HepG2 (cell line): ENCODE measurements around the gene TEAD1. TPM values are rescaled to one million over a fixed set of nuclear protein-coding genes. Genes with fewer than 3 reads are reported as not detected.
A peak's percentile ranks its signal among the peaks of the same experiment; 100 is the strongest.

Experiments
- HOXA9 ChIP-seq: sonication (generic); formaldehyde crosslinking; IDR thresholded peaks from 2 replicates; pipeline ENCODE4 v1.8.1; 2022; ENCODE audit warnings: missing genetic modification reagents, mild to moderate bottlenecking, moderate library complexity, borderline replicate concordance
- RFX3 ChIP-seq: IDR thresholded peaks from 2 replicates; pipeline ENCODE4 v1.6.1; 2016; ENCODE audit warnings: missing biosample characterization, missing genetic modification reagents
- SOX13 ChIP-seq, 3 experiments: fragments of 450-650 bp in 1 of 3; sonication (generic) in 1 of 3; formaldehyde crosslinking in 1 of 3; IDR thresholded peaks in 2 of 3; conservative IDR thresholded peaks in 1 of 3; 2 replicates each; pipeline versions ENCODE4 v1.5.0 to v1.6.1; 2016 to 2020; ENCODE audit warnings: antibody characterized with exemption in 1 of 3, mild to moderate bottlenecking in 1 of 3, missing compliant biosample characterization in 1 of 3, missing genetic modification reagents in 1 of 3, moderate library complexity in 1 of 3
- YEATS2 ChIP-seq: sonication (generic); formaldehyde crosslinking; IDR thresholded peaks from 2 replicates; pipeline ENCODE4 v1.4.0; 2020; ENCODE audit warnings: missing genetic modification reagents, borderline replicate concordance
- ZFP1 ChIP-seq: IDR thresholded peaks from 2 replicates; pipeline ENCODE4 v1.6.1; 2016
- ZNF296 ChIP-seq: sonication (generic); formaldehyde crosslinking; conservative IDR thresholded peaks from 2 replicates; pipeline ENCODE4 v1.5.0; 2020; ENCODE audit warnings: mild to moderate bottlenecking, missing genetic modification reagents
- ZNF383 ChIP-seq: sonication (generic); formaldehyde crosslinking; IDR thresholded peaks from 2 replicates; pipeline ENCODE4 v1.4.0; 2020; ENCODE audit warnings: missing genetic modification reagents, mild to moderate bottlenecking, borderline replicate concordance
- ZNF749 ChIP-seq: sonication (generic); formaldehyde crosslinking; IDR thresholded peaks from 2 replicates; pipeline ENCODE4 v1.8.0; 2022; ENCODE audit warnings: mild to moderate bottlenecking, missing genetic modification reagents, moderate library complexity, borderline replicate concordance
- ZNF83 ChIP-seq: sonication (generic); formaldehyde crosslinking; IDR thresholded peaks from 2 replicates; pipeline ENCODE4 v1.4.0; 2020; ENCODE audit warnings: missing genetic modification reagents, mild to moderate bottlenecking, borderline replicate concordance
- polyA plus RNA-seq, 8 experiments: library from polyadenylated mRNA; depleted of rRNA in 3 of 8; stranded (reverse) in 7 of 8; unstranded in 1 of 8; fragments of >200 nt; fragmentation: Illumina TruSeq in 4 of 8; extraction: Trizol in 4 of 8; gene quantifications; 2 replicates each; pipeline versions ENCODE4 v1.2.1 to v1.2.3, GENCODE V29; 2011 to 2016; ENCODE audit warnings: low read depth in 4 of 8, missing spikeins in 1 of 8, mixed read lengths in 1 of 8; ENCODE audit not compliant: insufficient read depth in 1 of 8
- total RNA-seq, 5 experiments: library from RNA; depleted of rRNA; stranded (reverse); fragments of >200 nt; fragmentation: Illumina TruSeq; extraction: Trizol; gene quantifications; 2 replicates each; pipeline ENCODE4 v1.2.3, GENCODE V29; 2016; ENCODE audit warnings: low read depth in 1 of 5
- TF ChIP-seq, protein P1 (sequence below): sonication (generic); formaldehyde crosslinking; IDR thresholded peaks from 2 replicates; pipeline ENCODE4 v1.9.0; 2021; ENCODE audit warnings: missing genetic modification reagents, borderline replicate concordance
- TF ChIP-seq, protein P2 (sequence below): sonication (generic); formaldehyde crosslinking; IDR thresholded peaks from 2 replicates; pipeline ENCODE4 v1.4.0; 2020; ENCODE audit warnings: mild to moderate bottlenecking, missing genetic modification reagents
- TF ChIP-seq, protein P3 (sequence below): sonication (generic); formaldehyde crosslinking; IDR thresholded peaks from 2 replicates; pipeline ENCODE4 v1.8.0; 2022; ENCODE audit warnings: missing genetic modification reagents, mild to moderate bottlenecking, inconsistent platforms, borderline replicate concordance
- TF ChIP-seq, protein P4 (sequence below): sonication (generic); formaldehyde crosslinking; IDR thresholded peaks from 2 replicates; pipeline ENCODE4 v1.4.0; 2020; ENCODE audit warnings: missing genetic modification reagents, mild to moderate bottlenecking, borderline replicate concordance
- TF ChIP-seq, protein P5 (sequence below): IDR thresholded peaks from 2 replicates; pipeline ENCODE4 v1.6.1; 2016; ENCODE audit warnings: missing genetic modification reagents, missing compliant biosample characterization
- TF ChIP-seq, protein P6 (sequence below): IDR thresholded peaks from 2 replicates; pipeline ENCODE4 v1.6.1; 2018; ENCODE audit warnings: missing genetic modification reagents
- TF ChIP-seq, protein P7 (sequence below): sonication (generic); formaldehyde crosslinking; IDR thresholded peaks from 2 replicates; pipeline ENCODE4 v1.4.0; 2020; ENCODE audit warnings: mild to moderate bottlenecking, missing genetic modification reagents

Gene TEAD1
- total and polyA plus RNA-seq, 2 of the 13 experiments (the other 11 are each of a cell fraction or from before 2014, with no cell fraction given), result 20.1 to 30.5 TPM

DNA sequence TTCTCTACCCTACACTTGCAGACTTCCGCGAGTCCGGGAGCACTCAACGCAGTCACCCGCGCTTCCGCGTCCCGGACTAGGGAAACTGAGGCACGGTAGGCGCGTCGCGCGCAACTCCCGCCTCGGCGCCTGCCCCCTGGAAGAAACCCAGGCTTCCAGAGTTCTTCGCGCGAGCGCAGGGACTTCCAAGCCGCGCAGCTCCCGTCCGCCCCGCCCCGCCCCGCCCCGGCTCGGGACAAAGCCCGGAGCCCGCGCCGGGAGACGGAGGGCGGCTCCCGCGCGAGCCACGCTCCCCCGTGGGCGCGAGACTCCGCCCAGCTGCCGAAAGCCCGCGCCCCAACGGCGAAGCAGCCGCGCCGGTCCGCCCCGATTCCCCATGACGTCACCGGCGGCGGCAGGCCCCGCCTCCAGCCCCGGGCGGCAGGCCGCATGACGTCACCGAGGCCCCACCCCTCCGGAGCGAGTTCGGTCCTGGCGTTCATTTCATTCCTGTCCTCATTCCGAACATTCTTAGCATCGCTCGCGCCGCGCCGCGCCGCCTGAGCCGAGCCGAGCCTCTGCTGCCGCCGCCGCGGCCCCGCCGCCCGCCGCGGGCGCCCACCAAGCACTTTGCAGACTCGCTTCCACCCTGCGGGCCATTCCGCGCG lies at the start of gene TEAD1 (continued):
- TF ChIP-seq, protein P1, sequence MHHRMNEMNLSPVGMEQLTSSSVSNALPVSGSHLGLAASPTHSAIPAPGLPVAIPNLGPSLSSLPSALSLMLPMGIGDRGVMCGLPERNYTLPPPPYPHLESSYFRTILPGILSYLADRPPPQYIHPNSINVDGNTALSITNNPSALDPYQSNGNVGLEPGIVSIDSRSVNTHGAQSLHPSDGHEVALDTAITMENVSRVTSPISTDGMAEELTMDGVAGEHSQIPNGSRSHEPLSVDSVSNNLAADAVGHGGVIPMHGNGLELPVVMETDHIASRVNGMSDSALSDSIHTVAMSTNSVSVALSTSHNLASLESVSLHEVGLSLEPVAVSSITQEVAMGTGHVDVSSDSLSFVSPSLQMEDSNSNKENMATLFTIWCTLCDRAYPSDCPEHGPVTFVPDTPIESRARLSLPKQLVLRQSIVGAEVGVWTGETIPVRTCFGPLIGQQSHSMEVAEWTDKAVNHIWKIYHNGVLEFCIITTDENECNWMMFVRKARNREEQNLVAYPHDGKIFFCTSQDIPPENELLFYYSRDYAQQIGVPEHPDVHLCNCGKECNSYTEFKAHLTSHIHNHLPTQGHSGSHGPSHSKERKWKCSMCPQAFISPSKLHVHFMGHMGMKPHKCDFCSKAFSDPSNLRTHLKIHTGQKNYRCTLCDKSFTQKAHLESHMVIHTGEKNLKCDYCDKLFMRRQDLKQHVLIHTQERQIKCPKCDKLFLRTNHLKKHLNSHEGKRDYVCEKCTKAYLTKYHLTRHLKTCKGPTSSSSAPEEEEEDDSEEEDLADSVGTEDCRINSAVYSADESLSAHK (CRISPR knock-in tag), result no peak
- TF ChIP-seq, protein P2, sequence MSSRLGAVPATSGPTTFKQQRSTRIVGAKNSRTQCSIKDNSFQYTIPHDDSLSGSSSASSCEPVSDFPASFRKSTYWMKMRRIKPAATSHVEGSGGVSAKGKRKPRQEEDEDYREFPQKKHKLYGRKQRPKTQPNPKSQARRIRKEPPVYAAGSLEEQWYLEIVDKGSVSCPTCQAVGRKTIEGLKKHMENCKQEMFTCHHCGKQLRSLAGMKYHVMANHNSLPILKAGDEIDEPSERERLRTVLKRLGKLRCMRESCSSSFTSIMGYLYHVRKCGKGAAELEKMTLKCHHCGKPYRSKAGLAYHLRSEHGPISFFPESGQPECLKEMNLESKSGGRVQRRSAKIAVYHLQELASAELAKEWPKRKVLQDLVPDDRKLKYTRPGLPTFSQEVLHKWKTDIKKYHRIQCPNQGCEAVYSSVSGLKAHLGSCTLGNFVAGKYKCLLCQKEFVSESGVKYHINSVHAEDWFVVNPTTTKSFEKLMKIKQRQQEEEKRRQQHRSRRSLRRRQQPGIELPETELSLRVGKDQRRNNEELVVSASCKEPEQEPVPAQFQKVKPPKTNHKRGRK (CRISPR knock-in tag), result no peak
- TF ChIP-seq ZNF383 (CRISPR knock-in tag) (no peak), YEATS2 (no peak), SOX13 (IDR thresholded peaks at IDR 0.05) (no peak), SOX13 (CRISPR knock-in tag; conservative IDR thresholded peaks at IDR 0.05 in 1 of 2, IDR thresholded peaks at IDR 0.05 in 1 of 2) (peak in 1 of 2 experiments; percentile 64; a peak in 1 of 4 replicates), HOXA9 (CRISPR knock-in tag) (no peak), ZFP1 (CRISPR knock-in tag) (no peak), RFX3 (CRISPR knock-in tag) (no peak), ZNF296 (CRISPR knock-in tag) (no peak), ZNF749 (CRISPR knock-in tag) (no peak), ZNF83 (CRISPR knock-in tag) (no peak)
- TF ChIP-seq, protein P3, sequence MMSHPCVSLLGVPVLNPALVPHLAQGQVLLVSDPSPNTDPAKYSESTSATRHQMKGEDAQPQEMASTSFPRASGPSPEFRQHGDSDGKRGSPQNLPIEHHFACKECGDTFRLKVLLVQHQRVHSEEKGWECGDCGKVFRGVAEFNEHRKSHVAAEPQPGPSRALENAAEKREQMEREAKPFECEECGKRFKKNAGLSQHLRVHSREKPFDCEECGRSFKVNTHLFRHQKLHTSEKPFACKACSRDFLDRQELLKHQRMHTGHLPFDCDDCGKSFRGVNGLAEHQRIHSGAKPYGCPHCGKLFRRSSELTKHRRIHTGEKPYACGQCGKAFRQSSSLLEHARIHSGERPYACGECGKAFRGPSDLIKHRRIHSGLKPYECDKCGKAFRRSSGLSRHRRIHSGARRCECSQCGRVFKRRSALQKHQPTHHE (CRISPR knock-in tag), result no peak
- TF ChIP-seq, protein P4, sequence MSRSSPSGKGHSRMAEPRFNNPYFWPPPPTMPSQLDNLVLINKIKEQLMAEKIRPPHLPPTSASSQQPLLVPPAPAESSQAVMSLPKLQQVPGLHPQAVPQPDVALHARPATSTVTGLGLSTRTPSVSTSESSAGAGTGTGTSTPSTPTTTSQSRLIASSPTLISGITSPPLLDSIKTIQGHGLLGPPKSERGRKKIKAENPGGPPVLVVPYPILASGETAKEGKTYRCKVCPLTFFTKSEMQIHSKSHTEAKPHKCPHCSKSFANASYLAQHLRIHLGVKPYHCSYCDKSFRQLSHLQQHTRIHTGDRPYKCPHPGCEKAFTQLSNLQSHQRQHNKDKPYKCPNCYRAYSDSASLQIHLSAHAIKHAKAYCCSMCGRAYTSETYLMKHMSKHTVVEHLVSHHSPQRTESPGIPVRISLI, result no peak
- TF ChIP-seq, protein P5, sequence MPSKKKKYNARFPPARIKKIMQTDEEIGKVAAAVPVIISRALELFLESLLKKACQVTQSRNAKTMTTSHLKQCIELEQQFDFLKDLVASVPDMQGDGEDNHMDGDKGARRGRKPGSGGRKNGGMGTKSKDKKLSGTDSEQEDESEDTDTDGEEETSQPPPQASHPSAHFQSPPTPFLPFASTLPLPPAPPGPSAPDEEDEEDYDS (CRISPR knock-in tag), result peak; percentile 29; the same call in 1 of the 2 replicates
- TF ChIP-seq, protein P6, sequence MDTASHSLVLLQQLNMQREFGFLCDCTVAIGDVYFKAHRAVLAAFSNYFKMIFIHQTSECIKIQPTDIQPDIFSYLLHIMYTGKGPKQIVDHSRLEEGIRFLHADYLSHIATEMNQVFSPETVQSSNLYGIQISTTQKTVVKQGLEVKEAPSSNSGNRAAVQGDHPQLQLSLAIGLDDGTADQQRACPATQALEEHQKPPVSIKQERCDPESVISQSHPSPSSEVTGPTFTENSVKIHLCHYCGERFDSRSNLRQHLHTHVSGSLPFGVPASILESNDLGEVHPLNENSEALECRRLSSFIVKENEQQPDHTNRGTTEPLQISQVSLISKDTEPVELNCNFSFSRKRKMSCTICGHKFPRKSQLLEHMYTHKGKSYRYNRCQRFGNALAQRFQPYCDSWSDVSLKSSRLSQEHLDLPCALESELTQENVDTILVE, result no peak; the same call in 1 of the 2 replicates
- TF ChIP-seq, protein P7, sequence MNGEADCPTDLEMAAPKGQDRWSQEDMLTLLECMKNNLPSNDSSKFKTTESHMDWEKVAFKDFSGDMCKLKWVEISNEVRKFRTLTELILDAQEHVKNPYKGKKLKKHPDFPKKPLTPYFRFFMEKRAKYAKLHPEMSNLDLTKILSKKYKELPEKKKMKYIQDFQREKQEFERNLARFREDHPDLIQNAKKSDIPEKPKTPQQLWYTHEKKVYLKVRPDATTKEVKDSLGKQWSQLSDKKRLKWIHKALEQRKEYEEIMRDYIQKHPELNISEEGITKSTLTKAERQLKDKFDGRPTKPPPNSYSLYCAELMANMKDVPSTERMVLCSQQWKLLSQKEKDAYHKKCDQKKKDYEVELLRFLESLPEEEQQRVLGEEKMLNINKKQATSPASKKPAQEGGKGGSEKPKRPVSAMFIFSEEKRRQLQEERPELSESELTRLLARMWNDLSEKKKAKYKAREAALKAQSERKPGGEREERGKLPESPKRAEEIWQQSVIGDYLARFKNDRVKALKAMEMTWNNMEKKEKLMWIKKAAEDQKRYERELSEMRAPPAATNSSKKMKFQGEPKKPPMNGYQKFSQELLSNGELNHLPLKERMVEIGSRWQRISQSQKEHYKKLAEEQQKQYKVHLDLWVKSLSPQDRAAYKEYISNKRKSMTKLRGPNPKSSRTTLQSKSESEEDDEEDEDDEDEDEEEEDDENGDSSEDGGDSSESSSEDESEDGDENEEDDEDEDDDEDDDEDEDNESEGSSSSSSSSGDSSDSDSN (CRISPR knock-in tag), result no peak; the same call in 1 of the 2 replicates
